GM19397 (cell line): Measurements from ENCODE around the gene CDK5RAP2.
"Not testable (repeated sequence)": the region's sequence is repeated elsewhere in the genome, so short reads cannot be mapped to it uniquely, and the experiment has no call there.

Source experiments
- ATAC-seq: cut with Tn5 transposase; IDR thresholded peaks from one replicate; pipeline ENCODE4 v1.9.1; 2021; ENCODE audit warnings: mild to moderate bottlenecking, moderate library complexity; ENCODE audit not compliant: unreplicated experiment

CDK5RAP2 gene

GRCh38 chr9:120521101-120521500, 58.9 kb downstream of the CDK5RAP2 start:
- no peak for ATAC-seq

GRCh38 chr9:120515996-120516395, 64.0 kb downstream of the CDK5RAP2 start:
- ATAC-seq, result not testable (repeated sequence)

GRCh38 chr9:120515481-120515880, 64.5 kb downstream of the CDK5RAP2 start:
- ATAC-seq, result not testable (repeated sequence)

- ATAC-seq, result no peak
These were observed 65.6 kb downstream of the CDK5RAP2 start for GRCh38 chr9:120514405-120514804.

GRCh38 chr9:120513825-120514396, 66.1 kb downstream of the CDK5RAP2 start:
- no peak for ATAC-seq

- no peak for ATAC-seq
These were observed 69.2 kb downstream of the CDK5RAP2 start for GRCh38 chr9:120510816-120511215.

GRCh38 chr9:120507936-120508510, 71.9 kb downstream of the CDK5RAP2 start:
- no peak for ATAC-seq

- no peak for ATAC-seq
These were observed 74.8 kb downstream of the CDK5RAP2 start for GRCh38 chr9:120505186-120505585.

GRCh38 chr9:120500733-120501132, 79.2 kb downstream of the CDK5RAP2 start:
- ATAC-seq, result no peak

GRCh38 chr9:120497865-120498264, 82.1 kb downstream of the CDK5RAP2 start:
- ATAC-seq, result not testable (repeated sequence)

GRCh38 chr9:120496438-120496837, 83.5 kb downstream of the CDK5RAP2 start:
- not testable (repeated sequence) for ATAC-seq

- ATAC-seq, result no peak
These were observed 88.9 kb downstream of the CDK5RAP2 start for GRCh38 chr9:120490888-120491595.

- ATAC-seq, result no peak
These were observed 93.1 kb downstream of the CDK5RAP2 start for GRCh38 chr9:120486835-120487234.

GRCh38 chr9:120486347-120486746, 93.6 kb downstream of the CDK5RAP2 start:
- ATAC-seq, result no peak

GRCh38 chr9:120485788-120486187, 94.2 kb downstream of the CDK5RAP2 start:
- no peak for ATAC-seq

GRCh38 chr9:120484162-120484561, 95.8 kb downstream of the CDK5RAP2 start:
- no peak for ATAC-seq

GRCh38 chr9:120482424-120483186, 97.4 kb downstream of the CDK5RAP2 start:
- no peak for ATAC-seq

GRCh38 chr9:120481846-120482245, 98.1 kb downstream of the CDK5RAP2 start:
- no peak for ATAC-seq

GRCh38 chr9:120481248-120481647, 98.7 kb downstream of the CDK5RAP2 start:
- ATAC-seq, result no peak

GRCh38 chr9:120480707-120481106, 99.3 kb downstream of the CDK5RAP2 start:
- ATAC-seq, result no peak

GRCh38 chr9:120478208-120478607, 101.8 kb downstream of the CDK5RAP2 start:
- ATAC-seq, result no peak
